ENCODE measurements around the gene SPEM3. TPM values are rescaled to one million over a fixed set of nuclear protein-coding genes. Genes with fewer than 3 reads are reported as not detected.

Gene SPEM3
- total and polyA plus RNA-seq, 2 of the 13 experiments (the other 11 are each of a cell fraction or from before 2014, with no cell fraction given), result not detected

GRCh38 chr17:7462474-7463371 is 34.1 kb downstream of the SPEM3 start:
- CTCF ChIA-PET (ENCODE audit: low intra/inter-chr PET ratio, low total read pairs), result no interaction called here
- no TSS peak for BruUV-seq (replicated peaks)
- H3K9ac ChIP-seq (ENCODE audit: insufficient read depth, low read depth, low read length), result no peak overlapping the region
- no peaks in the 10 kb centered on the region for H3K9me3 ChIP-seq (ENCODE audit: low read length)
- intact Hi-C loops (cut with micrococcal nuclease; ENCODE audit: unreplicated experiment), result no loop called here
- no peak overlapping the region for H3K27ac ChIP-seq (ENCODE audit: extremely low read length, insufficient read depth, low read length)
- no peak overlapping the region for H3K4me2 ChIP-seq (ENCODE audit: low read depth, low read length)
- no peak overlapping the region for H3K4me3 ChIP-seq (replicated peaks in 1 of 3; ENCODE audit: insufficient read depth in 1 of 3, low read depth in 2 of 3, low read length in 3 of 3)
- POLR2A ChIA-PET, result no interaction called here
- in situ Hi-C loops (cut with HindIII; ENCODE audit: extremely low pct_ligation_motif_present, low pct_unique_long_range_greater_than_20kb), result no loop called here
- FAIRE-seq, result no peak
- H3K79me2 ChIP-seq (ENCODE audit: insufficient read depth, low read length), result no peaks in the 10 kb centered on the region
- H3K36me3 ChIP-seq (replicated peaks in 1 of 2; ENCODE audit: control insufficient read depth in 1 of 2, insufficient read depth in 2 of 2, low read length in 2 of 2), result peaks cover 0 to 2% of the 10 kb centered on the region in 2 experiments; a peak in 3 of 5 replicates
- H4K20me1 ChIP-seq (ENCODE audit: insufficient read depth, low read length), result peaks cover 5% of the 10 kb centered on the region; the same call in 1 of the 2 replicates
- no peak for DNase-seq (ENCODE audit: low spot score)
- no peaks in the 10 kb centered on the region for H3K27me3 ChIP-seq (ENCODE audit: control insufficient read depth in 1 of 2, insufficient read depth in 2 of 2, low read length in 2 of 2)
- H2AFZ ChIP-seq (ENCODE audit: low read length), result no peak overlapping the region
- peaks cover 7% of the 10 kb centered on the region; the same call in 1 of the 2 replicates for H3K4me1 ChIP-seq (ENCODE audit: insufficient read depth, low read length)
- ATAC-seq, result peak; percentile 15; the same call in 2 of the 3 replicates
- 98% methylated on average over 26 of the region's 44 CpGs for WGBS (ENCODE audit: low lambda C conversion rate)
- TF ChIP-seq SYNCRIP (IDR thresholded peaks at IDR 0.05; ENCODE audit: insufficient read depth, low read depth, low read length) (no peak), ARNT (IDR thresholded peaks at IDR 0.05) (no peak), ZNF777 (CRISPR knock-in tag; IDR thresholded peaks at IDR 0.05) (no peak), ZNF775 (CRISPR knock-in tag; IDR thresholded peaks at IDR 0.05; ENCODE audit: borderline replicate concordance) (no peak), ZNF746 (CRISPR knock-in tag; IDR thresholded peaks at IDR 0.05) (no peak), ZBTB38 (CRISPR knock-in tag; IDR thresholded peaks at IDR 0.05) (0 out of 2 replicates have a peak, but pooled peaks have one; percentile 43), ZNF33A (CRISPR knock-in tag; IDR thresholded peaks at IDR 0.05; ENCODE audit: borderline replicate concordance) (no peak), BCL3 (CRISPR knock-in tag; IDR thresholded peaks at IDR 0.05) (no peak), BRF2 (CRISPR knock-in tag; IDR thresholded peaks at IDR 0.05) (no peak), HNRNPL (IDR thresholded peaks at IDR 0.05; ENCODE audit: low read depth, low read length) (0 out of 2 replicates have a peak, but pooled peaks have one; percentile 32), ZNF367 (CRISPR knock-in tag; IDR thresholded peaks at IDR 0.05; ENCODE audit: borderline replicate concordance) (no peak), CREM (IDR thresholded peaks at IDR 0.05) (no peak), CREM (CRISPR knock-in tag; IDR thresholded peaks at IDR 0.05) (no peak), ZBTB37 (CRISPR knock-in tag; IDR thresholded peaks at IDR 0.05) (no peak), PAF1 (CRISPR knock-in tag; IDR thresholded peaks at IDR 0.05) (no peak)

Measured in HepG2 (cell line).